ENCODE data around the gene SH3BP2. TPM values are rescaled to one million over a fixed set of nuclear protein-coding genes. Genes with fewer than 3 reads are reported as not detected.
A peak's percentile ranks its signal among the peaks of the same experiment; 100 is the strongest.
"Not testable (repeated sequence)": the region's sequence is repeated elsewhere in the genome, so short reads cannot be mapped to it uniquely, and the experiment has no call there.

SH3BP2 gene
- total RNA-seq, 1 donor from 2014 or later = 70.8 TPM

DNA sequence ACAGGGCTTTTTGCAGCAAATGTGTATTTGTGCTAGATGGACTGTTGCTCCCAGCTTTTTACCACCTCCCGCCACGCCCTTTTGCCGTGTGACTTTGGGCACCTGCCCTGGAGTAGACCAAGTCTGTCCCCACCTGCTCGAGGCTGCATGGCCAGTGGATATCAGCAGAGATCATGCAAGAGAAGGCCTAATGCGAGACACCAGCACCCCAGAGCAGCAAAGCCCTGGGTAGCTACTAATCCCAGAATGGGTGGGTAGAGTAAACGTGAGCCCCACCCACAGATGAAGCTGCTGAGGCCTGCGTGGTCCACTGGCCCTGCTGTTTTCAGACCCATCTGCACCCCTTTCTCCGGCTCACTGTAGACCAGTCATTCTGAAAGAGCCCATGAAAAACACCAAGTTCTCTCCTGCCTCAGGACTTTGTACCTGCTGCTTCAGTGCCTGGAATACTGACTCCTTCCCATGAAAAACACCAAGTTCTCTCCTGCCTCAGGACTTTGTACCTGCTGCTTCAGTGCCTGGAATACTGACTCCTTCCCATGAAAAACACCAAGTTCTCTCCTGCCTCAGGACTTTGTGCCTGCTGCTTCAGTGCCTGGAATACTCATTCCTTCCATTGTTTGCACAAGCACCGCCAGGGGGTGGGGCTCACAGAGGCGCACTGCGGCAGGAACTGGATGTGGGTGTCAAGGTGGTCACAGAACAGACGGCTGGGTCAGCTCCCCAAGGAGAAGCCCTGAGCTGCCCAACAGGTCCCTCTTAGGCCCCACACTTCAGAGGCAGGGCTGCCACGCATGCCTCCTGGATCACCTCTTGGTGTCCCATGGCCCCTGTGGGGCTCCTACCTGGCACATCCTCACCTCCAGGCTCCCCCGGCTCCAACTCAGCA lies 31.6 kb upstream of the SH3BP2 start:
- H3K4me3 Mint-ChIP-seq (ENCODE audit: low read depth) = no peak overlapping the region
- no peak overlapping the region for H3K27ac Mint-ChIP-seq
- no peaks in the 10 kb centered on the region for H3K36me3 Mint-ChIP-seq (ENCODE audit: insufficient read depth)
- peaks cover 8% of the 10 kb centered on the region for H3K4me1 Mint-ChIP-seq (ENCODE audit: low read depth)
- DNase-seq (ENCODE audit: low spot score, unreplicated experiment) = no peak
- H3K9me3 Mint-ChIP-seq (ENCODE audit: low read depth) = no peaks in the 10 kb centered on the region
- peaks cover 2% of the 10 kb centered on the region for H3K27me3 Mint-ChIP-seq
- TF ChIP-seq, protein P1, sequence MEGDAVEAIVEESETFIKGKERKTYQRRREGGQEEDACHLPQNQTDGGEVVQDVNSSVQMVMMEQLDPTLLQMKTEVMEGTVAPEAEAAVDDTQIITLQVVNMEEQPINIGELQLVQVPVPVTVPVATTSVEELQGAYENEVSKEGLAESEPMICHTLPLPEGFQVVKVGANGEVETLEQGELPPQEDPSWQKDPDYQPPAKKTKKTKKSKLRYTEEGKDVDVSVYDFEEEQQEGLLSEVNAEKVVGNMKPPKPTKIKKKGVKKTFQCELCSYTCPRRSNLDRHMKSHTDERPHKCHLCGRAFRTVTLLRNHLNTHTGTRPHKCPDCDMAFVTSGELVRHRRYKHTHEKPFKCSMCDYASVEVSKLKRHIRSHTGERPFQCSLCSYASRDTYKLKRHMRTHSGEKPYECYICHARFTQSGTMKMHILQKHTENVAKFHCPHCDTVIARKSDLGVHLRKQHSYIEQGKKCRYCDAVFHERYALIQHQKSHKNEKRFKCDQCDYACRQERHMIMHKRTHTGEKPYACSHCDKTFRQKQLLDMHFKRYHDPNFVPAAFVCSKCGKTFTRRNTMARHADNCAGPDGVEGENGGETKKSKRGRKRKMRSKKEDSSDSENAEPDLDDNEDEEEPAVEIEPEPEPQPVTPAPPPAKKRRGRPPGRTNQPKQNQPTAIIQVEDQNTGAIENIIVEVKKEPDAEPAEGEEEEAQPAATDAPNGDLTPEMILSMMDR (IDR thresholded peaks at IDR 0.05; ENCODE audit: unreplicated experiment) = peak; percentile 10

DNA sequence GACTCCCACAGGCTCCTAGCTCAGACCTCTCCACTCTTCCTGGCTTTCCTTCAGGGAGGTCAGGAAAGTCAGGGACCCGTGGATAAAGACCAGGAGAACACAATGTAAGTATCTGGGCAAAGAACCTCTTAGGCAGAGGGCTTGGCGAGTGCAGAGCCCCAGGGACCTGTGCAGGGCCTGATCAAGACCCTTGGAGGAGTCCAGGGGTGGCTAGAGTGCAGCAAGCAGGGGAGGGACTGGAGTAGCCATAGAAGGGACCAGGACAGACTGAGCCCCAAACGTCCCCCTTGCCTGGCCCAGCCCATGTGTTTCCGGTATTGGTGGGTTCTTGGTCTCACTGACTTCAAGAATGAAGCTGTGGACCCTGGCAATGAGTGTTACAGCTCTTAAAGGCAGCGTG lies 30.8 kb upstream of the SH3BP2 start:
- Mint-ChIP-seq H3K4me3 (ENCODE audit: low read depth) (no peak overlapping the region), H3K36me3 (ENCODE audit: insufficient read depth) (no peaks in the 10 kb centered on the region), H3K27ac (no peak overlapping the region), H3K27me3 (peaks cover 2% of the 10 kb centered on the region), H3K4me1 (ENCODE audit: low read depth) (peaks cover 8% of the 10 kb centered on the region), H3K9me3 (ENCODE audit: low read depth) (no peaks in the 10 kb centered on the region)
- TF ChIP-seq, protein P1 (IDR thresholded peaks at IDR 0.05; ENCODE audit: unreplicated experiment) = no peak
- no peak for DNase-seq (ENCODE audit: low spot score, unreplicated experiment)

DNA sequence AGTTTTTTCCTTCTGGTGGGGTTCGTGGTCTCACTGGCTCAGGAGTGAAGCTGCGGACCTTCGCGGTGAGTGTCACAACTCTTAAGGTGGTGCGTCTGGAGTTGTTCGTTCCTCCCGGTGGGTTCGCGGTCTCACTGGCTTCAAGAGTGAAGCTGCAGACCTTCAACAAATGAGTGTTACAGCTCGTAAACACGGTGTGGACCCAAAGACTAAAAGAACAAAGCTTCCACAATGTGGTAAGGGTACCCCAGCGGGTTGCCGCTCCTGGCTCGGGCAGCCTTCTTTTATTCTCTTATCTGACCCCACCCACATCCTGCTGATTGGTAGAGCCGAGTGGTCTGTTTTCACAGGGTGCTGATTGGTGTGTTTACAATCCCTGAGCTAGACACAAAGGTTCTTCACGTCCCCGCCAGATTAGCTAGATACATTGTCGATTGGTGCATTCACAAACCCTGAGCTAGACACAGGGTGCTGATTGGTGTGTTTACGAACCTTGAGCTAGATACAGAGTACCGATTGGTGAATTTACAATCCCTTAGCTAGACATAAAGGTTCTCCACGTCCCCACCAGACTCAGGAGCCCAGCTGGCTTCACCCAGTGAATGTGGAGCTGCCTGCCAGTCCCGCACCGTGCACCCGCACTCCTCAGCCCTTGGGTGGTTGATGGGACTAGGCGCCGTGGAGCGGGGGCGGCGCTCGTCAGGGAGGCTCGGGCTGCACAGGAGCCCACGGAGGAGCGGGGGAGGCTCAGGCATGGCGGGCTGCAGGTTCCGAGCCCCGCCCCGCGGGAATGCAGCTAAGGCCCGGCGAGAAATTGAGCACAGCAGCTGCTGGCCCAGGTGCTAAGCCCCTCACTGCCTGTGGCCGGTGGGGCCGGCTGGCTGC lies 30.2 kb upstream of the SH3BP2 start:
- not testable (repeated sequence) for H3K36me3 Mint-ChIP-seq (ENCODE audit: insufficient read depth); H3K4me3 Mint-ChIP-seq (ENCODE audit: low read depth); H3K27me3 Mint-ChIP-seq; H3K4me1 Mint-ChIP-seq (ENCODE audit: low read depth); DNase-seq (ENCODE audit: low spot score, unreplicated experiment); H3K27ac Mint-ChIP-seq; H3K9me3 Mint-ChIP-seq (ENCODE audit: low read depth)

DNA sequence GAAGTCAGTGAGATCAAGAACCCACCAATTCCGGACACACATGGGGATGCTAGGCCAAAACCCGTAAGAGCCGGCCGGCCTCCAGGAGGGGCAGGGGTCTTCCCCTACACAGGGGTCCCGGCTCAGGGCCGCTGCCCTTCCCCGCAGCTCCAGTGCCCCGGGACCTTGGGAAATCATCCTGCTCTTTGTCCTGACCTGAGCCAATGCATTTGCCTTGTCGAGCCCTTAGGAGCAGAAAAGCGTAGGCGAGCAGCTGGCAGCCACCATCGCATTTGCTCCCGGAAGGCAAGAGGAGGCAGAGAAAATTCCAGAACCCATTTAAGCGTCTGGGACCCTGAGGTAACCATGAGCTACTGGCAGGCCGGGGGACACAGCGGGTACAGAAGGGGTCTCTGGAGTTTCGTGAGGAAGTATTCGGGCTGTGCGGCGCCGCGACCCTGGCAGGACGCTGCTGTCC lies 29.3 kb upstream of the SH3BP2 start:
- Mint-ChIP-seq H3K4me3 (ENCODE audit: low read depth) (no peak overlapping the region), H3K27ac (no peak overlapping the region), H3K36me3 (ENCODE audit: insufficient read depth) (no peaks in the 10 kb centered on the region), H3K27me3 (peaks cover 5% of the 10 kb centered on the region), H3K4me1 (ENCODE audit: low read depth) (peaks cover 5% of the 10 kb centered on the region), H3K9me3 (ENCODE audit: low read depth) (no peaks in the 10 kb centered on the region)
- TF ChIP-seq, protein P1 (IDR thresholded peaks at IDR 0.05; ENCODE audit: unreplicated experiment) = no peak
- DNase-seq (ENCODE audit: low spot score, unreplicated experiment) = no peak

DNA sequence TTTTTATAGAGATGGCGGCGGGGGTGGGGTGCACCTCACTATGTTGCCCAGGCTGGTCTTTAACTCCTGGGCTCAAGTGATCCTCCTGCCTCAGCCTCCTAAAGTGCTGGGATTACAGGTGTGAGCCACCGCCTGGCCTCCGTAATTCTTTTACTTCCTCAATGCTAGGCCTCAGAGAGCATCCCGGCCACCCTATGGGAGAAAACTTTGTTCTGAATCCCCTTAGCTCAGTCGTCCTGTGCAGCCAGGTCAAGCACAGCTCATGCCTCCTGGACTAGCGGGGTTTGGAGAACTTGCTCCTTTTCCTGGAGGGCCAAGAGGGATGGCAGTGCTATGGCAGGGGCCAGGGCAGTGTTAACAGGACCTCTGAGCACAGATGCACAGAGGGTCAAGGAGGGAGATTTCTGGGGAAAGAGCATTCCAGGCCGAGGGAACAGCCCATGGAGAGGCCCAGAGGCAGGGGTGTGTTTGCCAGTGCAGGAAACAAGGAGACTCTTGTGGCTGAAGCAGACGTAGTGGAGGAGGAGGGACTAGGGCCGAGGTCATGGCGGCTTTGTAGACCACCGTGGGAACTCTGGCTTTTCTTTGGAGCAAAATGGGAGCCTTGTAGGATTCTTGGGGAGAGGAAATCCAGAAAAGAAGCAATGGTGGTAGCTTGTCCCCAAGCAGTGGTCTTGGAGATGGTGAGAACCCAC lies 26.9 kb upstream of the SH3BP2 start:
- peaks cover 9% of the 10 kb centered on the region for H3K27me3 Mint-ChIP-seq
- peaks cover 2% of the 10 kb centered on the region for H3K4me1 Mint-ChIP-seq (ENCODE audit: low read depth)
- DNase-seq (ENCODE audit: low spot score, unreplicated experiment) = no peak
- no peak overlapping the region for H3K27ac Mint-ChIP-seq
- H3K36me3 Mint-ChIP-seq (ENCODE audit: insufficient read depth) = no peaks in the 10 kb centered on the region
- TF ChIP-seq, protein P1 (IDR thresholded peaks at IDR 0.05; ENCODE audit: unreplicated experiment) = no peak
- no peaks in the 10 kb centered on the region for H3K9me3 Mint-ChIP-seq (ENCODE audit: low read depth)
- H3K4me3 Mint-ChIP-seq (ENCODE audit: low read depth) = no peak overlapping the region

Measured in progenitor cell of endocrine pancreas (in vitro differentiated cells).